GM18505 (cell line): ENCODE data around the gene SYNJ2.

Experiments
- ATAC-seq: cut with Tn5 transposase; IDR thresholded peaks from one replicate; pipeline ENCODE4 v1.9.1; 2021; ENCODE audit not compliant: unreplicated experiment
- POLR2A ChIP-seq: IDR thresholded peaks from 4 replicates; pipeline ENCODE4 v1.6.1; 2011; ENCODE audit warnings: borderline replicate concordance; ENCODE audit not compliant: insufficient read depth, insufficient read length; ENCODE audit errors: extremely low read depth

The SYNJ2 gene

DNA sequence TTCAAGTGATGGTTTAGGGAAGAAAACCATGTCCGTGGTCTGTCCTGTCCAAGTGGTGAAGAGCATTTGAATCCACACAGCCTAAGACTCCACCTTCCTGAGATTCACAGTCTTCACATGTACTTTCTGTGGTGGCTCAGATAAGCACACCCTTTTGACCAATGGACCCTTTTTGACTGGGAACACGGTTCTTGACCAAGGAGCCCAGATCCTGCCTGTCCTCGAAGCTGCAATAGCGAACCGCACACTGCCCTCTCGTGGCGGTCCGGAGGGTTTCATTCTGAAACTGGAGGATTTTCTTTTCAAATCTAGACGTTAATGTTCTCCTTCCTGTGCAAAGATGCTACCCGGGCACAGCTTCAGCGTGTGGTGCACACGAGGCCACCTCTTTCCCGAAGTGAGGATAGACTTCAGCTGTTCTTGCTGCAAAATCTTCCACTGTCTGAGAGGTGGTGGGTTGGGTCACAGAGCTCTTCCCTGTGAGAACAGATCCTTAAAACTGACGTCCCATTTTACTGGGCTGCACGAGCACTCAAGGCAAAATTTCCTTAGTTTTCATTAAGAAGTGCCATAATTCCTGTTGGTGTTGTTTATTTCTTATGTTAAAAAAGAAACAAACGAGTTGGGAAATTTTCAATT, 90.5 kb downstream of the SYNJ2 start:
- no peak for ATAC-seq
- no peak for TF ChIP-seq POLR2A

DNA sequence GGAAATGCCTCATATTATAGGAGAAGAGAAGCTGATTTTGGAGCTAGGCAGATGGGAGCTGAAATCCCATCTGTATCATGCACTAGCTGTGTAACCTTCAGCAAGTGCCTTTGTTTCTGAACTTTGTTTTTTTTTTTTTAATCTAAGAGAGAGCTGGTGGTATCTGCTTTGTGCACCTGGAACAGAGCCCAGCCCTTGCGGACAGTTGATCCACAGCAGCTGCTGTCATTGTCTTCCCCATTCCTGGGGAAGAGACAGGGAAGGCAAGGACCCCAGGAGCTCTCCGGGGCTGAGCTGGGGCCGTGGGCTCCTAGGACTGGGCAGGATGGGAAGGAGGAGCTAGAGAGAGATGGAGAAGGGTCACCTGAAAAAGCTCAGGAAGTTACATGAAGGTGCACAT, 92.1 kb downstream of the SYNJ2 start:
- TF ChIP-seq POLR2A, result no peak
- no peak for ATAC-seq

DNA sequence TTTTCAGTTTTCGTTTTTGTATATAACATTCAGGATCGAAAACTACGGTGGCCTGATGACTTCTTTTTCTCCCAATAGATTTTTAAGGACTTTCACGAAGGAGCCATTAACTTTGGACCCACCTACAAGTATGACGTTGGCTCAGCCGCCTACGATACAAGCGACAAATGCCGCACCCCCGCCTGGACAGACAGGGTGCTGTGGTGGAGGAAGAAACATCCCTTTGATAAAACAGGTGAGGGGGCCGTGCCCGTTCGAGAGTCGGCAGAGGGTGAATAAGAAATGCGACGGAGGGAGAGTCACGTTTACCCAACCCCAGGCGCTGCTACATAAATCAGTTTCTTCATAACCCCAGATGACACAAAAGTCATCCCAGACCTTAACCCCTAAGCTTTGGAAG, 94.9 kb downstream of the SYNJ2 start:
- TF ChIP-seq POLR2A, result no peak
- no peak for ATAC-seq

DNA sequence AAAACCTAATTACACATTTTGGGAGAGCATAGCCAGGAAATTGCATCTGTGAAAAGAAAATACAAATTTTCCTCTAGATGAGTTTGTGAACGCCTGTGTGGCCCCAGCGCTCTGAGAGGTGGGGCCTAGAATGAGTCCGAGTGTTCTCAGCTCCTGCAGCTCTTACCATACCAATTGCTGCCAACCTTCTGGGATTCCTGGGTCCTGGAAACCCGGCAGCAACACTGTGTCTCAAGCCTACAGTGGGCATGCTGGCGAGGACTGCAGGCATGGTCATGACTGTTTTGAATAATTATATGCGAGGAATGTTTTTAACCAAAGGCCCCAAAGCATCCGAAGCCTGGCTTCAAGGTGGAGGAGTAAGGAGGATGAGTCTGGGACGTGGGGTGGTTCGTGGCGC, 96.0 kb downstream of the SYNJ2 start:
- no peak for TF ChIP-seq POLR2A

DNA sequence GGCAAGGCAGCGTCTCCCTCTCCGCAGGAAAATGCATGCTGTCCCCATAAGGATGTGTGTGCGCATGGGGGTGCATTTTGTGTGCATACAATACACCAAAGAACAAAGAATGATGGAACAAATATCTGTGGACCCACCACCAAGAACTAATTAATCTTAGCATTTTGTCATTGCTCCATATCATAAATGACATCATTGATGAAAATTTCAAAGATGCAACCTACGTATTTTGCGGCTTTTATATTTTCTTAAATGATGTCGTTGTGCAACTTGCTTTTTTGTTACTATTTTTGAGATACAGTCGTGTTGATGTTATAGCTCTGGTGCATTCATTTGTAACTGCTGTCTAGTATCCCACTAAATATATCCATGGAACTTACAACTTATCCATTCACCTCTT, 96.7 kb downstream of the SYNJ2 start:
- no peak for TF ChIP-seq POLR2A
- no peak for ATAC-seq

More for the DNA sequence above, 96.0 kb downstream of the SYNJ2 start:
- ATAC-seq, result no peak

DNA sequence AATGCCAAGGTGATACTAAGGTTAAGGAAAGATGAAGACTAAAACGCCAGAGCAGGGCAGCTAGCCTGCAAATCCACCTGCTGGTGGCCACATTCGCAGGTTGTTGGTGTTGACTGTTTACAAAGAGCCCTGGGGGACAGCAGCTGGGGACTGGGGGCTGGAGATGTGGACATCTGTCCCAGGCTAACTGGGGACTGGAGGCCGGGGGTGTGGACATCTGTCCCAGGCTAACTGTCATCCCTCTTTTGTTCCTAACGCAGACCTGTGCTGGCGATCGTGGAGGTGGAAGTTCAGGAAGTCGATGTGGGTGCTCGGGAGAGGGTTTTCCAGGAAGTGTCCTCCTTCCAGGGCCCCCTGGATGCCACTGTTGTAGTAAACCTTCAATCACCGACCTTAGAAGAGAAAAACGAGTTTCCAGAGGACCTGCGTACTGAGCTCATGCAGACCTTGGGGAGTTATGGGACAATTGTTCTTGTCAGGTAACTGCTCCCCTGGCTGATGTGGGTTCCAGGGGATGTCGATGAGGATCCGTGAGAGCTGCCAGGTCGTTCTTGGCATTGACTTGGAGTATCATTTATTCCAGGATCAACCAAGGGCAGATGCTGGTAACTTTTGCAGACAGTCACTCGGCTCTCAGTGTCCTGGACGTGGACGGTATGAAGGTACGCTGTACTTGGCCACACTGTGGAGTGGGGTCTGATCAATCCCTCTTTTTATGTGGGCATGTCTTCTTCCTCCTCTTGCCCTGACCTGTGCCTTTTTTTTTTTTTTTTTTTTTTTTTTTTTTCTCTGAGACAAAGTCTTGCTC, 99.4 kb downstream of the SYNJ2 start:
- TF ChIP-seq POLR2A, result no peak
- no peak for ATAC-seq

DNA sequence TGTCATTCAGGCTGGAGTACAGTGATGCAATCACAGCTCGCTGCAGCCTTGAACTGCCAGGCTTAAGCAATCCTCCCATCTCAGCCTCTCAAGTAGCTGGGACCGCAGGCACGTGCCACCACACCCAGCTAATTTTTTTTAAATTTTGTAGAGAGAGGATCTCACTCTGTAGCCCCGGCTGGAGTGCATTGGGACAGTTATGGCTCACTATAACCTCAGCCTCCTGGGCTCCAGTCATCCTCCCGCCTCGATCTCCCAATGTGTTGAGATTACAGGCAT, 99.9 kb downstream of the SYNJ2 start:
- ATAC-seq, result no peak
- no peak for TF ChIP-seq POLR2A

DNA sequence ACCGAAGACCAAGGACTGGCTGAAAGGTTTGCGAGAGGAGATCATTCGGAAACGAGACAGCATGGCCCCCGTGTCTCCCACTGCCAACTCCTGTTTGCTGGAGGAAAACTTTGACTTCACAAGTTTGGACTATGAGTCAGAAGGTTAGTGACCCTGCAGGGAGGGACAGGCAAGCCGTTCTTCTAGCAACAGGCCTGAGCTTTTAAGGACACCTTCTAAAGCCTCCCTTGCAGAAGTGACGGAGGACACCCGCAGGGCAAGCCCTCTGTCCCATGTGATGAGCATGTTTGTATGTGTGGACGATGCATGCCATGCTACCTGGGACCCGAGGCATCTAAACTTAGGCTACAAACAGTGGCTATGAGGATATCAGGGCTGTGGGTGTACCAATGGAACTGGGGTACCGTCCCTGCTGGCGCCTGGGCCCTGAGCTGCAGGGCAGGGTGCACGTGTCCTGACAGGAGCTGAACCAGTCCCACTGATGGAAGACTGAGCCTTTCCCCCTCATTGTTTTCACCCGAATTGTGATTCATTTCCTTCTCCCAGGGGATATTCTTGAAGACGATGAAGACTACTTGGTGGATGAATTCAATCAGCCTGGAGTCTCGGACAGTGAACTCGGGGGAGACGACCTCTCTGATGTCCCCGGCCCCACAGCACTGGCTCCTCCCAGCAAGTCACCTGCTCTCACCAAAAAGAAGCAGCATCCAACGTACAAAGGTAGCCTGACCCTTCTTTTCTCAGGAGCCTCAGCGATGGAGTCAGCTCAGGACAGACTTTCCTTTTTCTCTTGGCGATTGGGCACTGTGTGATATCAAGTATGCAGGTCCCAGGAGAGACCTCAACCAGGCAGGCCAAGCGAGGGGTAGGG, 102.0 kb downstream of the SYNJ2 start:
- TF ChIP-seq POLR2A, result no peak
- ATAC-seq, result no peak

DNA sequence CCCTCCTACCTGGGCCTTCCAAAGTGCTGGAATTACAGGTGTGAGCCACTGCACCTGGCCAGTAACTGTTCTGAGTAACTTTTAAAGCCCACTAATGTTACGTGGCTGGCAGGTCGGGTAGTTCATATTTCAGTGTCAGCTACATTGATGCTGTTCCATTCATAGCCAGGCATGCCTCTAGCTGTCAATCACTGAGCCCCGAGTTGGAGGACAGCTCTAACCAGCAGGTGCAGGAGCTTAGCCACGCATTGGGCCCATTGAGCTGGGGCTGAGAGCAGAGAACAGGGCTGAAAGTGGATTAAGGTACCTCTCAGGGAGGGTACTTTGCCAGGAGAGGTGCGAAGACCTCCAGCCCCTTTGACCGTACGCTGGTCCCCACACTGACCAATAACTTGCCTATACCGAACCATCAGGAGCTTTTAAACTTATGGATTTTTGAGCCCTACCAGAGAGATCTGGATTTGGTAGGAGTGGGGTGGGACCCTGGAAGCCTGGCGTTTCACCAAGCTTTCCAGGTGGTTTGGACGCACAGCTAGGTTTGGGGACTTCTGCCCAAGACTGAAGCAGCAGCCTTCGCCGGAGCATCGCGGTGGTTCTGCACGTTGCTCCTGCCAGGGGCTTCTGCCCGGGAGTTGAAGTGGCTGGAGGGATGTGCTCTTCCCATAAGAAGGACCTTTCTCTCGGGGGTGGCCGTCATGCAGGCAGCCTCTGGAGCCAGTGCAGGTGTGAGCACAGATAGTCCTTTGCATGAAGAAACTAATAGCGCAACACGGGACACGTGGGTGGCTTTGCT, 103.8 kb downstream of the SYNJ2 start:
- TF ChIP-seq POLR2A, result no peak
- ATAC-seq, result no peak

DNA sequence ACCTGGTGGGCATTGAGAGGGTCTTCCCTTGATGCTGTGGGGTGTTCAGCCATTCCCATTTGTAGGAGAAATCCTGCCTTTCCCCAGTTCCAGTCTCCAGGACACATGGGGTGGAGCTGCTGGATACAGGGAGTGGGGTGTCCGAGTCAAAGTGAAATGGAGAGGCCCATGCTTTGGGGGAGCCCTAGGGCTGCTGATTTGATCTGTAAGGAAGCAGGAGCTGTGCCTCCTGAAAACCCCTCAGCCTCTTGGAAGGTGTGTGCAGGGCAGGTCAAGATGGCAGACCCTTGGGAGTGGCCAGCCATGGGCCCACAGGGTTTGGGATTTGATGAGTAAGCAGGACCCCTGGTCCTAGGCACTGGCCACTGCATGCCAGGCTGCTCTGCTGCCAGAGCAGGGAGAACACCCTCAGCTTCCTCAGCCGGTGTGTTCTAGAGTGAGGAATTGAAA, 104.4 kb downstream of the SYNJ2 start:
- ATAC-seq, result no peak

DNA sequence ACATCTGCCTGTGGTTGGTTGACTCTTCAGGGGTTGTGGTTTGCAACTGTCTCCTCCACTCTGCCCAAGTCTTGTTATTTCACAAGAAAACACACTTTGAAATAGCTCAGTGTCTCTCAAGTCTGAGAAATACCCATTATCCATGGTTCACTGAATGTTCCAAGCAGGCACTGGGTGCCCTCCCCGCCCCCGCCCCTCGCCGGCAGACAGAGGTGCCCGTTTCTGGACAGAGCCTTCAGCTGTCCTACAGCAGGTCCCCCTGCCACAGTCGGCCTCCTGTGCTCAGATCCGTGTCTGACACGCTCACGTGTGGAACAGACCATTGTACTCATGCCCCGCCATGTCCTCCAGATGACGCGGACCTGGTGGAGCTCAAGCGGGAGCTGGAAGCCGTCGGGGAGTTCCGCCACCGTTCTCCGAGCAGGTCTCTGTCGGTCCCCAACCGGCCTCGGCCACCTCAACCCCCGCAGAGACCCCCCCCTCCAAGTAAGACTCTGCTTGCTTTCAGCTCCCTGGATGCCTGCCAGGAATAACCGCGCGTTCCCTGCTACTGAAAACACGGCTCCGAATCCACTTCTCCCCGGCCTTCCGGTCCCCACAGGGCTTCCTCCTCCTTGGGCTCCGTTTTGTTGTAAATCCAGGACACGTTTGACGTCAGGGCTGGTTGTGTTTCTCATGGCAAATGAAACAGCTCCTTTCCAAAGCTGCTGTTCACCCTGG, 105.0 kb downstream of the SYNJ2 start:
- no peak for ATAC-seq
- TF ChIP-seq POLR2A, result no peak

More for the DNA sequence above, 104.4 kb downstream of the SYNJ2 start:
- TF ChIP-seq POLR2A, result no peak

DNA sequence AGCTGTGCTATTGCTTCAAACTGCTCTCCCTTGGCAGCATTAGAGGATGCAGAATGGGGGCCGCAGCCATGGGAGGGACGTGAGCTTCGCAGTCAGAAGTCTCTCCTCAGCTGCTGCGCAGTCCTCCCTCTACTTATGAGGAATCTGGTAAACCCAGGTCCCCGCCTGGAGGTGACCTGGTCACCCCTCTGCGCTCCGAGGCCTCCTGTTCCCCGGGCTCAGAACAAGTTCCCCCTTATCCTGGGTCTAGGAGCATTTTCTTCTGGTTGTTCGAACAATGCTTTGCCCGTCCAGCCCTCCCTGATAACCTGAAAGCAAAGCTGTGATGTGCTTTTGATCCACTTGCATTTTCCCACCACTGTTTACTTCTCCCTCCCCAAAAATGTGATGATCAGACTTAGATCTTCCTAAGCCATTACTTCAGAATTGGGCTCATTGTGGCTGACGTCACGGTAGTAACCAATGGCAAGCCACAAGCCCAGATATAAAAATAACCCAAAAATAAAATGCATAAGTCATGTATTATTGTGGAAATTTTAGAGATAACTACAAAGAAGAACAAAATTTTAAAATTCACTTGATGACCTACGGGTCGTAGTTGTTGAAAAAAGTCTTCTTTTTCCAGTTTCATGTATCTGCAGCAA, 105.7 kb downstream of the SYNJ2 start:
- ATAC-seq, result no peak
- no peak for TF ChIP-seq POLR2A

DNA sequence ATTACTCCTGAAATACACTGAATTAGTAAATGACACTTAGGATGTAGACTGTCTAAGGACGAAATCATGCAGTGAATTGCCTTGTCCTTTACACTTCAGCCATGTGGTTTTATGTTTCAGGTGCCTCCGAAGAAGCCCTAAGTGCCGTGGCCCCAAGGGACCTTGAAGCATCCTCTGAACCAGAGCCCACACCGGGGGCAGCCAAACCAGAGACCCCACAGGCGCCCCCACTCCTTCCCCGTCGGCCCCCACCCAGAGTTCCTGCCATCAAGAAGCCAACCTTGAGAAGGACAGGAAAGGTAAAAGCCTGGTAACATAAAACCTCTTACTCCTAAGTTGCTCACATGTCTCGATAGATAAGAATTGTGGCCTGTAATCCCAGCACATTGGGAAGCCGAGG, 111.1 kb downstream of the SYNJ2 start:
- no peak for TF ChIP-seq POLR2A
- ATAC-seq, result no peak

DNA sequence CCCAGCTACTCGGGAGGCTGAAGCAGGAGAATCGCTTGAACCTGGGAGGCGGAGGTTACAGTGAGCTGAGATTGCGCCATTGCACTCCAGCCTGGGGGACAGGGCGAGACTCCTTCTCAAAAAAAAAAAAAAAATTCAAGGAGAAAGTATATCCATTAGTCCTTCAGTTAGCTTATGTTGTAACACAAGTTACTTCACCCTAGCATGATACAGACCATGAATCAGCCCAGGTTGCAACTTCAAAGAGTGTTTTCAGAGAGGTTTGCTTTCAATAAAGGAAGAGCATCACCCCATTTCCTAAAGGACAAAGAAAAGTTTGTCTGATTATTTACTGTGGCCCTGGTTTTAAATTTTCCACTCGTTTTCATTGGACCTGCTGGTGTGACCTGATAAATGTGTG, 113.4 kb downstream of the SYNJ2 start:
- no peak for ATAC-seq
- no peak for TF ChIP-seq POLR2A
